ENCODE measurements around the gene TMC8. TPM values are rescaled to one million over a fixed set of nuclear protein-coding genes. Genes with fewer than 3 reads are reported as not detected.

The TMC8 gene
- total RNA-seq, 4 donors from 2014 or later = 2.0 to 7.7 (median 7.6) TPM

DNA sequence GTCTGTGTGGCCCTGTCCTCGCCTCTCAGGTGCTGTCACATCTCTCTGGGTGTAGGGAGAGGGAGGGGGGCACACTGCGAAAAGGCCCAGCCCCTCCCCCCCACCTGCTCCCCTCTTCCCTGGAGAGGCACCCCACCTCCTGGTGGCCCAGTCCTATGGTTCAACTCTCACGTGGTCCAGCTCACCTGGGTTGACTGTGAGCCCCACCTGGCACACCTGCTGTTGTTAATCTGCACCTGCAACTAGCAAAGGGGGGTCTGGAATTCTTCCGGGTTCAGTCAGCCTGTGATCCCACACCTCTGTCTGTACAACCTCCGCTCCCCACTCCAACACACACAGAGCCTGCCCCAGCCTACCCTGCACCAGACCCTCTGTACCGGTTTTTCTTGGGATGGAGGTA lies 35.8 kb downstream of the TMC8 start:
- TF ChIP-seq, protein P1, sequence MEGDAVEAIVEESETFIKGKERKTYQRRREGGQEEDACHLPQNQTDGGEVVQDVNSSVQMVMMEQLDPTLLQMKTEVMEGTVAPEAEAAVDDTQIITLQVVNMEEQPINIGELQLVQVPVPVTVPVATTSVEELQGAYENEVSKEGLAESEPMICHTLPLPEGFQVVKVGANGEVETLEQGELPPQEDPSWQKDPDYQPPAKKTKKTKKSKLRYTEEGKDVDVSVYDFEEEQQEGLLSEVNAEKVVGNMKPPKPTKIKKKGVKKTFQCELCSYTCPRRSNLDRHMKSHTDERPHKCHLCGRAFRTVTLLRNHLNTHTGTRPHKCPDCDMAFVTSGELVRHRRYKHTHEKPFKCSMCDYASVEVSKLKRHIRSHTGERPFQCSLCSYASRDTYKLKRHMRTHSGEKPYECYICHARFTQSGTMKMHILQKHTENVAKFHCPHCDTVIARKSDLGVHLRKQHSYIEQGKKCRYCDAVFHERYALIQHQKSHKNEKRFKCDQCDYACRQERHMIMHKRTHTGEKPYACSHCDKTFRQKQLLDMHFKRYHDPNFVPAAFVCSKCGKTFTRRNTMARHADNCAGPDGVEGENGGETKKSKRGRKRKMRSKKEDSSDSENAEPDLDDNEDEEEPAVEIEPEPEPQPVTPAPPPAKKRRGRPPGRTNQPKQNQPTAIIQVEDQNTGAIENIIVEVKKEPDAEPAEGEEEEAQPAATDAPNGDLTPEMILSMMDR (IDR thresholded peaks at IDR 0.05; ENCODE audit: low read depth) = no peak

DNA sequence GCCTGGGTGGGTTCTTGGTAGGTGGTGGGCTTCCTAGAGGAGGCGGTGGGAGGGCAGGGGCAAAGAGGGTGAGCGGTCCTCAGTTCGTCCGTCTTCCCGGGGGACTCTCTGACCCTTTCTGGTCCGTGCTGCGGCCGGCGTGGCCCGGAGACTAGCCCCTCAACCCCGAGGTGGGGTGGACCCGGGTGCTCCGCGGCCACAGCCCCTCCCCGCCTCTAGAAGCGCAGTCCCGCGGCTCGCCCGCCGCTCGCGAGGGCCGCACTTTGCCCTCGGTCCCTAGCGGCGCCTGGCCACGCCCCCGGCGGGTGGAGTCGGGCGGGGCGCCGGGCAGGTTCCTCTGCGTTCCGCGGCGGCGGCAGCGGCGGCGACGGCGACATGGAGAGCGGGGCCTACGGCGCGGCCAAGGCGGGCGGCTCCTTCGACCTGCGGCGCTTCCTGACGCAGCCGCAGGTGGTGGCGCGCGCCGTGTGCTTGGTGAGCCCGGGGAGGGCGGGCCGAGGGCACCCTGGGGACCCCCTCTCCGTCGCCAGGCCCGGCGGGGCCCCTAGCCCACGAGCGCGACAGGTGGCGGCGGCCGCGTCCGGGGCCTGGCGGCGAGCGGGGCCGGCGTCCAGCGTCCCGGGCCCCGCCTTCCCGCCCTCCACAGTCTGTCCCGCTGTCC lies 37.8 kb downstream of the TMC8 start, which contains the start of gene SYNGR2:
Gene SYNGR2 (plus strand): TSS at position 340 of the 661 bp plus-strand sequence. CDS start 36 bp downstream, at position 376.
- TF ChIP-seq, protein P1 (IDR thresholded peaks at IDR 0.05; ENCODE audit: low read depth) = no peak

DNA sequence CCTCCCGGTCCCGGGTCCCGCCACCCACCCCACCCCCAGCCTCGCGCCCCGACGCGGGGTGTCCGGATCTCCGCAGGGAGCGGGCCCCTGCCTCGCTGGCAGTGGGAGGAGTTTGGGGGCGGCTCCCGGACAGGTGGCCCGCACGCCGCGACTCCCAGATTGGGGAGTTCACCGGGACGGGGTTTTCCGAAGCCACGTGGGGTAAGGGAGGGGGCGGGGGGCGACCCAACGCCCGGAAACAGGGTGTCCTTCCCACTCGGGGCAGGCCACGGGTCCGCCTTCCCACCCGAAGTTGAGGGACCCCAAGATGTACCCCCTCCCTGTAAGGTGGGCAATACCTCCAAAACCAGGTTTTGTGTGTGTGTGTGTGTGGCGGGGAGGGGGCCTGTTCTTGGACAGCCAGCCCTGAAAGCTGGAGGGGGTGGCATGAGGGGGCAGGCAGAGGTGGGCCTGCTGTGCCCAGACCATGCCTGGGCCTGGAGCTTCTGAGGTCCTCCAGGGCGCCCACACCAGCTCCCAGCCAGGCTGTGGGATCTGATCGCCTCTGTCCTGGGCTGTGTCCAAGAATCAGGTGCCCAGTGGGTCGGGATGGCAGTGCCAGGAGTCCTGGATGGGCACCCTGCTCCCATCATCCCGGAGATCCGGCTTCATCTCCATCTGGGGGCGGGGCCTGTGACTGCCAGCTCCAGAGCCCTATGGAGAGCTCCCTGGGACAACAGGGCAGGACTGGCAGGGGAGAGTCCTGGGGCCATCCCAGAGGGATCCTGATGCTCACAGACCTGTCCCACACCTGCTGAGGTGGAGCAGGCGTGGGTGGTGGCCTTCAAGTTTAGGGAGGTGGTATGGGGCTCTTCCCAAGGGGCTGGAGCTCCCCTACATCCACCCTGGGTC lies 38.6 kb downstream of the TMC8 start:
- TF ChIP-seq, protein P1 (IDR thresholded peaks at IDR 0.05; ENCODE audit: low read depth) = no peak

DNA sequence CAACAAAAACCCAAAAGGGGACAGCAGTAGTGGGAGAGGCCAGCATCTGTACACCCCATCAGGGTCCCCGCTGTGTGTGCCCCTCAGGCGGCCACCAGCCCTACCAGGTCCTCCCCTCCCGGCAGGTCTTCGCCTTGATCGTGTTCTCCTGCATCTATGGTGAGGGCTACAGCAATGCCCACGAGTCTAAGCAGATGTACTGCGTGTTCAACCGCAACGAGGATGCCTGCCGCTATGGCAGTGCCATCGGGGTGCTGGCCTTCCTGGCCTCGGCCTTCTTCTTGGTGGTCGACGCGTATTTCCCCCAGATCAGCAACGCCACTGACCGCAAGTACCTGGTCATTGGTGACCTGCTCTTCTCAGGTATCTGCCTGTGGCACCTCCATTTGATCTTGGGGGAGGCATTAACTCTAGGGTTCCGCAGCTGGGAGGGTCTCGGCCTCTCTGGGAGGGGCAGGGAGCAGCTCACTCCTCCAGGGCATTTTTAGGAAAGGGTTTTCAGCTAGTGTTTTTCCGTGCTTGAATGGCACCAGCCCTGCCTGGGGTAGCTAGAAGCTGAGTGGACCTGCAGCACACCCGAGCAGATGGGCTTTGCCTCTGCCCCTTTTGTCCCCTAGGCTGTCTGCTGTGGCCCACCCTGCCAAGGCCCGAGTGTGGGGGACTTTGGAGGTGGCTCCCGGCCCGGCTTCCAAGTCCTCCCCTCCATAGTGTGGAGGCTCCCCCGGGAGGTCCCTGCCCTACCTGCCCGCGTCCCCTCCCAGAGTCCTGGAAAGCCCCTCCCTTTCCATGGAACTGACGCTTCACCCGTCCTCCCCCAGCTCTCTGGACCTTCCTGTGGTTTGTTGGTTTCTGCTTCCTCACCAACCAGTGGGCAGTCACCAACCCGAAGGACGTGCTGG lies 40.4 kb downstream of the TMC8 start:
- TF ChIP-seq, protein P1 (IDR thresholded peaks at IDR 0.05; ENCODE audit: low read depth) = no peak

DNA sequence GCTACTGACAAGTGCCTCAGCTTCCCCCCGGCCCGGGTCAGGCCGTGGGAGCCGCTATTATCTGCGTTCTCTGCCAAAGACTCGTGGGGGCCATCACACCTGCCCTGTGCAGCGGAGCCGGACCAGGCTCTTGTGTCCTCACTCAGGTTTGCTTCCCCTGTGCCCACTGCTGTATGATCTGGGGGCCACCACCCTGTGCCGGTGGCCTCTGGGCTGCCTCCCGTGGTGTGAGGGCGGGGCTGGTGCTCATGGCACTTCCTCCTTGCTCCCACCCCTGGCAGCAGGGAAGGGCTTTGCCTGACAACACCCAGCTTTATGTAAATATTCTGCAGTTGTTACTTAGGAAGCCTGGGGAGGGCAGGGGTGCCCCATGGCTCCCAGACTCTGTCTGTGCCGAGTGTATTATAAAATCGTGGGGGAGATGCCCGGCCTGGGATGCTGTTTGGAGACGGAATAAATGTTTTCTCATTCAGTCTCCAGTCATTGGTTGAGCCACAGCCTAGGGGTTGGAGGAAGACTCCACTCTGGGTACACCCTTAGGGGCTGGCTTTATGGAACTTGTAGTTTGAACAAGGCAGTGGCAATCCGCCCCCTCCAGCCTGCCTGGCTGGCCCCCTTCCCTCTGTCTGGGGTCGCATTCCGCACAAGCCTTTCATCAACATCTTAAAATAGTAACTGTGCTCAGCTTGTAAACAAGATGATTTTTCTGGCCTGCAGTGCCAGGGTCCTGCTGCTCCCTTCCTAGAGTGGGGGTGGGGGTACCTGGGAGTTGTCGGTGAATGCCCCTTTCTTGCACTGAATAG lies 41.9 kb downstream of the TMC8 start:
- TF ChIP-seq, protein P1 (IDR thresholded peaks at IDR 0.05; ENCODE audit: low read depth) = no peak

DNA sequence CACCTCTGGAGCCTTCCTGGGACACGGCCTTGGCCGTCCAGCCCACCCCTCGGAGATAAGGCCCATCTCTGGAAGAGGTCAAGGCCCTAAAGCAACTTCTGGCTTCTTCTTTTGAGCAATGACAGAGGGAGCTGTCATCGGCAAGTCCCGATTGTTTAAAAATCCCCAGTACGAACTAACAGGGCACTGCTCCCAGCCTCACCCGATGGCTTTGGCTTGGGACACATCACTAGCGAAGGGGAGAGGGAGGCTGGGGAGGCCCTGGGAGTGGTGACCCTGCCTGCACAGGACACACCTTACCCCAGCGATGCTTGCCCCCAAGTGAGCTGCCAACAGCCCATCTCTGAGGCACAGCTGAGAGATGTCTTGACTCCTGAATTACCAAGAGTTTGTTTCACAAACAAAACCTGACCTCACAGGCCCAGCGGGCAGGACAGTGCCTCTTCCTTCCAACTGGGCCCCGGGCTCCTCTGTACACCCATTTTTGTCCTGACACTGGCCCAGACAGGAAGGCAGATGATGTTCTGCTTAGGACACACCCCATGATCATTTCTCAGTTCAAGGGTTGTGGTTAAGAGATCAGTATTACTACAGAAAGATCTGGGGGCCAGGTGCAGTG lies 42.6 kb downstream of the TMC8 start:
- TF ChIP-seq, protein P1 (IDR thresholded peaks at IDR 0.05; ENCODE audit: low read depth) = no peak

All from subcutaneous adipose tissue (tissue), 4 donors.